HCT116 (cell line): ENCODE data around the gene ELAC1. TPM values are rescaled to one million over a fixed set of nuclear protein-coding genes. Genes with fewer than 3 reads are reported as not detected.

Experiments
- ATAC-seq: fragments of 200-7000 bp; cut with Tn5 transposase; 2 replicates; pipeline ENCODE4 v1.9.1; 2020; ENCODE audit warnings: mild to moderate bottlenecking, moderate library complexity
- BruUV-seq: library from RNA; stranded (reverse); fragments of 400-500 nt; replicated peaks from 2 replicates; lab custom pipeline; 2021; lab: Mats Ljungman, UMichigan
- CTCF ChIA-PET: fragments of 300-600 bp; sonication (Branson Sonifier 250); formaldehyde crosslinking; loops from one replicate; lab custom pipeline; 2021; ENCODE audit warnings: antibody characterized with exemption; lab: Charles Lee
- POLR2A ChIA-PET: fragments of 300-600, 350-600 bp; sonication (Branson Sonifier 250); formaldehyde crosslinking; loops from one replicate; lab custom pipeline; 2021; ENCODE audit warnings: antibody characterized with exemption; lab: Charles Lee
- RAD21 ChIA-PET, 2 experiments: fragments of 300-600 bp; sonication (Branson Sonifier 250); formaldehyde crosslinking; loops; one replicate each; lab custom pipeline; 2023; ENCODE audit warnings: low total read pairs in 2 of 2; ENCODE audit not compliant: uncharacterized antibody in 2 of 2, unreplicated experiment in 2 of 2, low non-redundant PET in 1 of 2; lab: Charles Lee
- DNase-seq: peaks from one replicate; pipeline ENCODE4 v3.0.0-alpha.2; 2010; ENCODE audit warnings: low read depth, low spot score
- H2AFZ ChIP-seq: fragments of 200-600 bp; shearing (Covaris generic), sonication (generic); 2 replicates; pipeline ENCODE4 v1.6.1; 2017; ENCODE audit warnings: low read depth, mixed run types, mixed read lengths, antibody characterized with exemption, low read length; ENCODE audit not compliant: poor library complexity, severe bottlenecking
- H3K27ac ChIP-seq: 2 replicates; pipeline ENCODE4 v1.5.1; 2012; ENCODE audit warnings: low read depth, low read length
- H3K27me3 ChIP-seq: fragments of 200-600 bp; sonication (generic); 2 replicates; pipeline ENCODE4 v1.6.1; 2016; ENCODE audit warnings: mixed run types, low read length, mixed read lengths; ENCODE audit not compliant: insufficient read depth
- H3K36me3 ChIP-seq, 2 experiments: fragments of 200-500 bp in 1 of 2; fragments of 200-600 bp in 1 of 2; sonication (Bioruptor generic) in 1 of 2; sonication (generic) in 1 of 2; 2 replicates each; pipeline versions ENCODE4 v1.5.1 to v1.6.1; 2014 to 2016; ENCODE audit warnings: low read length in 2 of 2, inconsistent platforms in 1 of 2, mixed read lengths in 1 of 2, mixed run types in 1 of 2; ENCODE audit not compliant: insufficient read depth in 2 of 2, control insufficient read depth in 1 of 2
- H3K4me1 ChIP-seq, 2 experiments: fragments of 200-600 bp in 1 of 2; sonication (generic) in 1 of 2; 2 replicates each; pipeline versions ENCODE4 v1.5.1 to v1.6.1; 2012 to 2017; ENCODE audit warnings: low read length in 2 of 2, inconsistent platforms in 1 of 2, mild to moderate bottlenecking in 1 of 2, mixed read lengths in 1 of 2, mixed run types in 1 of 2, moderate library complexity in 1 of 2; ENCODE audit not compliant: insufficient read depth in 2 of 2, control insufficient read depth in 1 of 2
- H3K4me2 ChIP-seq: fragments of 200-600 bp; sonication (generic); 2 replicates; pipeline ENCODE4 v1.6.1; 2017; ENCODE audit warnings: mixed run types, low read length, mixed read lengths
- H3K4me3 ChIP-seq, 2 experiments: fragments of 200-600 bp in 1 of 2; sonication (generic) in 1 of 2; replicated peaks in 1 of 2; 2 replicates each; pipeline ENCODE4 v1.5.1; 2011 to 2016; ENCODE audit warnings: low read length in 2 of 2, control low read depth in 1 of 2, low read depth in 1 of 2, mild to moderate bottlenecking in 1 of 2, mixed read lengths in 1 of 2, mixed run types in 1 of 2
- H3K79me2 ChIP-seq: fragments of 200-600 bp; sonication (generic); 2 replicates; pipeline ENCODE4 v1.6.1; 2017; ENCODE audit warnings: mild to moderate bottlenecking, mixed run types, low read length, moderate library complexity, mixed read lengths; ENCODE audit not compliant: insufficient read depth
- H3K9ac ChIP-seq: fragments of 200-600 bp; sonication (generic); 2 replicates; pipeline ENCODE4 v1.6.1; 2016; ENCODE audit warnings: low read length, mixed read lengths
- H3K9me2 ChIP-seq: fragments of 200-600 bp; sonication (generic), shearing (Covaris generic); 2 replicates; pipeline ENCODE4 v1.6.1; 2017; ENCODE audit warnings: mixed run types, mild to moderate bottlenecking, moderate library complexity; ENCODE audit not compliant: insufficient read depth
- H3K9me3 ChIP-seq, 2 experiments: fragments of 200-500 bp in 1 of 2; fragments of 200-600 bp in 1 of 2; sonication (Bioruptor generic) in 1 of 2; sonication (generic) in 1 of 2; 2 replicates each; pipeline ENCODE4 v1.6.1; 2014 to 2017; ENCODE audit warnings: low read length in 2 of 2, mixed read lengths in 2 of 2, inconsistent platforms in 1 of 2, low read depth in 1 of 2, mild to moderate bottlenecking in 1 of 2, mixed run types in 1 of 2, moderate library complexity in 1 of 2; ENCODE audit not compliant: control insufficient read depth in 1 of 2, insufficient read depth in 1 of 2
- H4K20me1 ChIP-seq: fragments of 200-600 bp; sonication (generic), shearing (Covaris generic); 2 replicates; pipeline ENCODE4 v1.6.1; 2017; ENCODE audit warnings: mixed run types, mild to moderate bottlenecking, moderate library complexity; ENCODE audit not compliant: insufficient read depth
- CBX3 ChIP-seq: IDR thresholded peaks from 2 replicates; pipeline ENCODE4 v1.6.1; 2012; ENCODE audit warnings: low read depth
- CEBPB ChIP-seq: IDR thresholded peaks from 2 replicates; pipeline ENCODE4 v1.6.1; 2012; ENCODE audit warnings: low read depth
- EZH2phosphoT487 ChIP-seq: fragments of 200-600 bp; IDR thresholded peaks from 2 replicates; pipeline ENCODE4 v1.6.1; 2018; ENCODE audit warnings: antibody characterized with exemption, borderline replicate concordance
- JUND ChIP-seq: IDR thresholded peaks from 2 replicates; pipeline ENCODE4 v1.6.1; 2012
- POLR2A ChIP-seq: IDR thresholded peaks from 2 replicates; pipeline ENCODE4 v1.7.0; 2011; ENCODE audit warnings: borderline replicate concordance; ENCODE audit not compliant: insufficient read depth, insufficient read length; ENCODE audit errors: extremely low read depth
- POLR2AphosphoS5 ChIP-seq: IDR thresholded peaks from 2 replicates; pipeline ENCODE4 v1.6.1; 2011; ENCODE audit warnings: mild to moderate bottlenecking, low read depth, low read length, moderate library complexity
- RAD21 ChIP-seq: IDR thresholded peaks from 2 replicates; pipeline ENCODE4 v1.6.1; 2012; ENCODE audit warnings: low read depth, mild to moderate bottlenecking
- SP1 ChIP-seq: IDR thresholded peaks from 2 replicates; pipeline ENCODE4 v1.6.1; 2012; ENCODE audit warnings: low read depth
- YY1 ChIP-seq: IDR thresholded peaks from 2 replicates; pipeline ENCODE4 v1.6.1; 2011; ENCODE audit warnings: low read length, low read depth, moderate library complexity, mild to moderate bottlenecking; ENCODE audit not compliant: insufficient replicate concordance; ENCODE audit errors: extremely low read depth
- intact Hi-C: fragments of 100-400 bp; cut with micrococcal nuclease; formaldehyde crosslinking; loops from 2 replicates; pipeline ENCODE4 v1.10.0; 2022
- total RNA-seq: library from RNA; stranded (reverse); gene quantifications from one replicate; pipeline ENCODE4 v1.2.1, GENCODE V29; 2021; ENCODE audit not compliant: unreplicated experiment
- TF ChIP-seq, protein P1 (sequence below), 3 experiments: fragments of 200-600 bp in 1 of 3; sonication (generic) in 1 of 3; IDR thresholded peaks in 2 of 3; conservative IDR thresholded peaks in 1 of 3; 2 replicates each; pipeline ENCODE4 v1.5.1; 2012 to 2017; ENCODE audit warnings: low read depth in 2 of 3, low read length in 2 of 3, antibody characterized with exemption in 1 of 3, borderline replicate concordance in 1 of 3, control low read depth in 1 of 3, mild to moderate bottlenecking in 1 of 3, mixed read lengths in 1 of 3, mixed run types in 1 of 3, moderate library complexity in 1 of 3; ENCODE audit not compliant: insufficient read depth in 1 of 3
- TF ChIP-seq, protein P2 (sequence below): IDR thresholded peaks from 2 replicates; pipeline ENCODE4 v1.6.1; 2012

The ELAC1 gene
- total RNA-seq, 1 experiment from 2014 or later, result 8.6 TPM

DNA sequence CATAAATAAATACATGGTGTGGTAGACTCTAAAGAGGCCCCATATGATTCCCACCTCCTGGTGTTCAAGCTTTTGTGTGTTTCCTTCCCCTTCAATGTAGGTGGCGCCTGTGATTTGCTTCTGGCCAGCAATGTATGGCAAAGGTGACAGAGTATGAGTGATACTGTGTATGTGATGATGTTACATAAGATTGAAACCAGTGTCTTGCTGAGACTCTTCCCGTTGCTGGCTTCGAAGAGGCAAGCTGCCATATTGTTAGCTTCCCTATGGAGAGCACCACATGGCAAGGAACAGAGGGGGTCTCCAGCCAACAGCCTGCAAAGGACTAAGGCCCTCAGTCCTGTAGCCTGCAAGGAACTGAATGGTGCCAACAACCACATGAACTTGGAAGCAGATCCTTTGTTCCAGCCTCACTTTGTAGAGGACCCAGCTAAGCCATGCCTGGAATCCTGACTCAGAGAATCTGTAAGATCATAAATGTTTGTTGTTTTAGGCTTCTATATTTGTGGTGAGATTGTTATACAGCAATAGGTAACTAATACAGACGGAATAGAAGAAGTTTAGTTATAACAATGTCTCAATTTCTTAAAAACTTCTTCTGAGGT lies 60.5 kb downstream of the ELAC1 start:
- H3K9me2 ChIP-seq, result no peaks in the 10 kb centered on the region
- H4K20me1 ChIP-seq, result peaks cover 18% of the 10 kb centered on the region
- no peak overlapping the region for H3K4me3 ChIP-seq
- CTCF ChIA-PET, result no interaction called here
- no peaks in the 10 kb centered on the region for H3K27me3 ChIP-seq
- ATAC-seq, result no peak
- H3K4me2 ChIP-seq, result peak overlapping the region; percentile 86; the same call in 1 of the 2 replicates
- RAD21 ChIA-PET, result no interaction called here
- POLR2A ChIA-PET, result interaction anchor here (0.8 to 1.4 kb wide), 2 partner anchors 61 to 162 kb away, joined by 3 read pairs; partner anchors contain the start of gene ELAC1
- TF ChIP-seq, protein P1, sequence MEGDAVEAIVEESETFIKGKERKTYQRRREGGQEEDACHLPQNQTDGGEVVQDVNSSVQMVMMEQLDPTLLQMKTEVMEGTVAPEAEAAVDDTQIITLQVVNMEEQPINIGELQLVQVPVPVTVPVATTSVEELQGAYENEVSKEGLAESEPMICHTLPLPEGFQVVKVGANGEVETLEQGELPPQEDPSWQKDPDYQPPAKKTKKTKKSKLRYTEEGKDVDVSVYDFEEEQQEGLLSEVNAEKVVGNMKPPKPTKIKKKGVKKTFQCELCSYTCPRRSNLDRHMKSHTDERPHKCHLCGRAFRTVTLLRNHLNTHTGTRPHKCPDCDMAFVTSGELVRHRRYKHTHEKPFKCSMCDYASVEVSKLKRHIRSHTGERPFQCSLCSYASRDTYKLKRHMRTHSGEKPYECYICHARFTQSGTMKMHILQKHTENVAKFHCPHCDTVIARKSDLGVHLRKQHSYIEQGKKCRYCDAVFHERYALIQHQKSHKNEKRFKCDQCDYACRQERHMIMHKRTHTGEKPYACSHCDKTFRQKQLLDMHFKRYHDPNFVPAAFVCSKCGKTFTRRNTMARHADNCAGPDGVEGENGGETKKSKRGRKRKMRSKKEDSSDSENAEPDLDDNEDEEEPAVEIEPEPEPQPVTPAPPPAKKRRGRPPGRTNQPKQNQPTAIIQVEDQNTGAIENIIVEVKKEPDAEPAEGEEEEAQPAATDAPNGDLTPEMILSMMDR (IDR thresholded peaks at IDR 0.05 in 2 of 3, conservative IDR thresholded peaks at IDR 0.05 in 1 of 3; ENCODE audit: borderline replicate concordance in 1 of 3, insufficient read depth in 1 of 3, low read depth in 2 of 3, low read length in 2 of 3), result no peak; a peak in 1 of 6 replicates
- TF ChIP-seq POLR2AphosphoS5 (no peak), EZH2phosphoT487 (no peak), RAD21 (peak; percentile 41), JUND (no peak), CBX3 (no peak), YY1 (no peak), POLR2A (no peak), CEBPB (no peak), SP1 (0 out of 2 replicates have a peak, but pooled peaks have one; percentile 20)
- TF ChIP-seq, protein P2, sequence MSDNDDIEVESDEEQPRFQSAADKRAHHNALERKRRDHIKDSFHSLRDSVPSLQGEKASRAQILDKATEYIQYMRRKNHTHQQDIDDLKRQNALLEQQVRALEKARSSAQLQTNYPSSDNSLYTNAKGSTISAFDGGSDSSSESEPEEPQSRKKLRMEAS, result no peak
- no peak overlapping the region for H3K9ac ChIP-seq
- intact Hi-C loops, result no loop called here
- peaks cover 14 to 31% of the 10 kb centered on the region in 2 experiments; a peak in 3 of 4 replicates for H3K4me1 ChIP-seq
- H3K27ac ChIP-seq, result no peak overlapping the region
- H2AFZ ChIP-seq, result no peak overlapping the region
- peaks cover 28% of the 10 kb centered on the region for H3K79me2 ChIP-seq
- H3K9me3 ChIP-seq, result no peaks in the 10 kb centered on the region
- no TSS peak for BruUV-seq
- no peaks in the 10 kb centered on the region for H3K36me3 ChIP-seq
- DNase-seq, result peak; percentile 16
